HFFc6 (cell line): ENCODE measurements around the gene CHADL. TPM values are rescaled to one million over a fixed set of nuclear protein-coding genes. Genes with fewer than 3 reads are reported as not detected.

Source experiments
- DNase-seq: peaks from one replicate; pipeline ENCODE4 v3.0.0-alpha.2; 2018
- H3K27ac Mint-ChIP-seq: 2 replicates; pipeline ENCODE4 v1.8.0; 2020; ENCODE audit warnings: mild to moderate bottlenecking, mixed read lengths
- H3K27me3 Mint-ChIP-seq: 2 replicates; pipeline ENCODE4 v1.8.0; 2021; ENCODE audit warnings: mild to moderate bottlenecking, moderate library complexity, mixed read lengths; ENCODE audit not compliant: insufficient read depth
- H3K36me3 Mint-ChIP-seq: 2 replicates; pipeline ENCODE4 v1.8.0; 2021; ENCODE audit warnings: low read depth, mixed read lengths
- H3K4me1 Mint-ChIP-seq: 2 replicates; pipeline ENCODE4 v1.8.0; 2020; ENCODE audit warnings: low read depth, mixed read lengths
- H3K4me3 Mint-ChIP-seq: 2 replicates; pipeline ENCODE4 v1.8.0; 2020; ENCODE audit warnings: mild to moderate bottlenecking, moderate library complexity, mixed read lengths
- H3K9me3 Mint-ChIP-seq: 2 replicates; pipeline ENCODE4 v1.8.0; 2020; ENCODE audit warnings: mild to moderate bottlenecking, mixed read lengths
- total RNA-seq, 6 experiments: library from RNA; stranded (reverse); fragmentation: NEBNext Ultra II Directional; extraction: Animal tissue kit (Norgen Biotek cat#: 25700); gene quantifications; 2 replicates in 1 of 6; 3 replicates in 5 of 6; pipeline ENCODE4 v1.2.3, GENCODE V29; 2021
- TF ChIP-seq, protein P1 (sequence below): fragments of 200-600 bp; sonication (generic); IDR thresholded peaks from 2 replicates; pipeline ENCODE4 v1.5.0; 2021; ENCODE audit warnings: antibody characterized with exemption, mild to moderate bottlenecking

CHADL gene
- total RNA-seq, 6 experiments from 2014 or later, result 0.13 to 0.51 (median 0.45) TPM

DNA sequence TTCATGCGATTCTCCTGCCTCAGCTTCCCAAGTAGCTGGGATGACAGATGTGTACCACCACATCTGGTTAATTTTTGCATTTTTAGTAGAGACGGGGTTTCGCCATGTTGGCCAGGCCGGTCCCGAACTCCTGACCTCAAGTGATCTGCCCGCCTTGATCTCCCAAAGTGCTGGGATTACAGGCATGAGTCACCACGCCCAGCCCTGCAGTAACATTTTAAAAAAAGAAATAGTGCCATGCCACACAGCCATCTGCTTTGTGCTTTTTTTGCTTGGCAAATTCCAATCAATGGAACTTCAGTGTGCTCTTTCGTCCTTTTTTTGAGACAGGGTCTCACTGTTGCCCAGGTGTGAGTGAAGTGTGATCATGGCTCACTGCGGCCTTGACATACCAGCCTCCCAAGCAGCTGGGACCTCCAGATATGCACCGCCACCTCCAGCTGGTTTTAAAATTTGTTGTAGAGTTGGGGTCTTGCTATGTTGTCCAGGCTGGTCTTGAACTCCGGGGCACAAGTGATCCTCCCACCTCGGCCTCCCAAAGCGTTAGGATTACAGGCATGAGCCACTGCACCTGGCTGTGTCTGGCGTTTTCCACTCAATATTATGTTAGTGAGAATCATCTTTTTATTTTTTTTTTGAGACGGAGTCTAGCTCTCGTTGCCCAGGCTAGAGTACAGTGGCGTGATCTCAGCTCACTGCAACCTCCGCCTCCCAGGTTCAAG is 1.8 kb upstream of the CHADL start:
- H3K9me3 Mint-ChIP-seq, result no peaks in the 10 kb centered on the region
- H3K4me3 Mint-ChIP-seq, result 0 out of 2 replicates have a peak overlapping the region, but pooled peaks have one; percentile 13
- H3K36me3 Mint-ChIP-seq, result peaks cover 17% of the 10 kb centered on the region
- H3K4me1 Mint-ChIP-seq, result peaks cover 12% of the 10 kb centered on the region
- H3K27ac Mint-ChIP-seq, result peak overlapping the region; percentile 29
- no peak for DNase-seq
- H3K27me3 Mint-ChIP-seq, result peaks cover 15% of the 10 kb centered on the region
- TF ChIP-seq, protein P1, sequence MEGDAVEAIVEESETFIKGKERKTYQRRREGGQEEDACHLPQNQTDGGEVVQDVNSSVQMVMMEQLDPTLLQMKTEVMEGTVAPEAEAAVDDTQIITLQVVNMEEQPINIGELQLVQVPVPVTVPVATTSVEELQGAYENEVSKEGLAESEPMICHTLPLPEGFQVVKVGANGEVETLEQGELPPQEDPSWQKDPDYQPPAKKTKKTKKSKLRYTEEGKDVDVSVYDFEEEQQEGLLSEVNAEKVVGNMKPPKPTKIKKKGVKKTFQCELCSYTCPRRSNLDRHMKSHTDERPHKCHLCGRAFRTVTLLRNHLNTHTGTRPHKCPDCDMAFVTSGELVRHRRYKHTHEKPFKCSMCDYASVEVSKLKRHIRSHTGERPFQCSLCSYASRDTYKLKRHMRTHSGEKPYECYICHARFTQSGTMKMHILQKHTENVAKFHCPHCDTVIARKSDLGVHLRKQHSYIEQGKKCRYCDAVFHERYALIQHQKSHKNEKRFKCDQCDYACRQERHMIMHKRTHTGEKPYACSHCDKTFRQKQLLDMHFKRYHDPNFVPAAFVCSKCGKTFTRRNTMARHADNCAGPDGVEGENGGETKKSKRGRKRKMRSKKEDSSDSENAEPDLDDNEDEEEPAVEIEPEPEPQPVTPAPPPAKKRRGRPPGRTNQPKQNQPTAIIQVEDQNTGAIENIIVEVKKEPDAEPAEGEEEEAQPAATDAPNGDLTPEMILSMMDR, result no peak

DNA sequence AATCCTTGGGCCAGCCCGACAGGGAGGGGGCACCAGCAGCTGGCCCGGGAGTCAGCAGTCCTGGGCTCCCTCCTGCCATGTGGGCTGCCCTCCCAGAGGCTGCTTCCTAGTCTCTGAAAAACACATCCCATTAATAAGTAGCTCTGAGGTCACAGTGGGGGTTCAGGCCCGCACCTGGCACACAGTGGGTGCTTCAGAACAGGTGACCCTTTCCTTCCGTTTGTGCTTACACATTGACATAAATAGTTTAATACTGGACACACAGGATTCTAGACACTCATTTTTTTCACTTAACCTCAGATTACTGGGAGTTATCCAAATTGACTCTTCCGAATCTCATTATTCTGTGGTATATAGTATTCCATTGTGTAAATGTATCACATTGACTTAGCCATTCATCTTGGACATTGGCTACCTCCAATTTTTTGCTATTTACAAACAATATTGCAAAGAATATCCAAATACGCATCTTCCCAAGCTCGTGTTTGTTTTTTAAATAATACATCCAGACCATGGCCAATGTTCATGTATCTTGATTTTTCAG is 474 bp upstream of the CHADL start:
- TF ChIP-seq, protein P1, result no peak
- DNase-seq, result no peak
- Mint-ChIP-seq H3K27me3 (peaks cover 16% of the 10 kb centered on the region), H3K36me3 (peaks cover 15% of the 10 kb centered on the region), H3K27ac (no peak overlapping the region), H3K4me1 (peaks cover 12% of the 10 kb centered on the region), H3K4me3 (no peak overlapping the region), H3K9me3 (no peaks in the 10 kb centered on the region)

DNA sequence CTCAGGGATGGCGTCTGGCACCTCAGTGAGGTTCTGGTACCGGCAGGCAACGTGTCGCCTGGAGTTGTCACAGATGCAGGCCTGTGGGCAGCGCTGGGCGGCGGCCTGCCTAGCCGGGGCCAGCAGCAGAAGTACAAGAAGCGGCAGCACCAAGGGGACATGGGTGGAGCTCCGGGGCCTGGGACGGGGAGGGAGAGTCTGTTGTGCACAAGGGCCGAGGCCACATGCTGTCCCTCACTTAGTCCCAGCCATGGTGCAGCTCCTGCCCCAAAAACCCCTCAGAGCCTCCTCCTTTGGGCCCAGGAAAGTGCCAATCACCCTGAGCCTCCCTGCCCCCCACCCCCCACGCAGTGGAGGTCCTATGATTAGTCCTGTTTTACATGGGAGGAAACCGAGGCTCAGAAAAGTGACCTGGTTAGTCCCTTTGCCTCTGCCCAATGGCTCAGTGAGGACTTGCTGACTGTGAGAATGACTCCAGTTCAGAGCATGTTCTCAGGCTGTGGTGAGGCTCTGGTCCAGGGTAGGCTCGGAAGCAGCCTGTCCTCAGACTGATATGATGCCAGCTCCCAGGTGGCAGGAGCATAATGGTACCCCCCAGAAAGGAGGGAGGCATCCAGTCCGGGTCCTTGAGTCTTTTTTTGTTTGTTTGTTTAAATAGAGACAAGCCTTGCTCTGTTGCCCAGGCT is 1.1 kb downstream of the CHADL start:
- Mint-ChIP-seq H3K4me3 (no peak overlapping the region), H3K9me3 (no peaks in the 10 kb centered on the region), H3K27me3 (peaks cover 16% of the 10 kb centered on the region), H3K36me3 (peaks cover 15% of the 10 kb centered on the region), H3K4me1 (peaks cover 12% of the 10 kb centered on the region), H3K27ac (no peak overlapping the region)
- DNase-seq, result no peak
- TF ChIP-seq, protein P1, result no peak

DNA sequence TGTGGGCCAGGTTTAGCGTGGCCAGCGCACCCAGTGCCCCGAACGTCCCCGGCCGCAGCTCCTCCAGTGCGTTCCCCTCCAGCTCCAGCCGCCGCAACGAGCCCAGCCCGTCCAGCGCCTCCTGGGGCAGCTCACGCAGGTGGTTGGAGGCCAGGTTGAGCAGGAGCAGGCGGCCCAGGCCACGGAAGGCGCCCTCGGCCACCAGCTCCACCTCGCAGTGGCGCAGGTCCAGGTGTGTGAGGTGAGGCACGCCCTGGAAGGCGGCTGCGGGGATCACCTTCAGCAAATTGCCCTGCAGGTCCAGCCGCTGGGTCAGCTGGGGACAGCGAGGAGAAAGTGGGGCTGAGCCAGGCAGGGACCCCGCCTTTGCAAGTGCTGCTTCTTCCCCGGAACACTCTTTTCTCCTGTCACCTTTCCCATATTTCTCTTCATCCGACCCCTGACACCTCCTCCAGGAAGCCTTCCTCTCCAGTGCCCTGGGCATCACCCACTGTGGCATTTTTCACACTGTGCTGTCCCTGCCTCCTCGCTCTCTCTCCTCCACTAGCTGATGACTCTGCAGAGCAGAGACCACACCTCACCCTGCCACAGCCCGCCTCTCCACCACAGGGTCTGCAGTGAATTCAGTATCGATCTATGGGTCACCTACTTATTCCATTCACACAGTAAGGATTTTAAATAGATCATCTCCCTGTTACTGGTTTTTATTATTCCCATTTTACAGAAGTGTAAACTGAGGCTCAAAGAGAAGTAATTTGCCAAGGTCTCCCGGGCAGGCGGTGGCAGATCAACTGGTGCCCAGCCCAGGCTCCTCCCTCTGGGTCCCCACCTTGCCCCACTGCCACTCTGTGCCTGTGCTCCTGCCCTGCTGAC is 1.9 kb downstream of the CHADL start:
- TF ChIP-seq, protein P1, result no peak
- H3K36me3 Mint-ChIP-seq, result peaks cover 8% of the 10 kb centered on the region
- no peak overlapping the region for H3K27ac Mint-ChIP-seq
- no peaks in the 10 kb centered on the region for H3K9me3 Mint-ChIP-seq
- H3K4me3 Mint-ChIP-seq, result peak overlapping the region; percentile 39; the same call in 1 of the 2 replicates
- H3K4me1 Mint-ChIP-seq, result peaks cover 12% of the 10 kb centered on the region
- no peak for DNase-seq
- H3K27me3 Mint-ChIP-seq, result peaks cover 13% of the 10 kb centered on the region
